Sigmoid colon (tissue), 7 donors: ENCODE data around the gene RAB1B. TPM values are rescaled to one million over a fixed set of nuclear protein-coding genes. Genes with fewer than 3 reads are reported as not detected.

Experiments used
- DNase-seq: peaks from one replicate; pipeline ENCODE4 v3.0.0-alpha.2; 2019
- H3K27ac ChIP-seq, 4 donors: fragments of 200-600 bp; sonication (generic); one replicate each; pipeline ENCODE4 v1.5.1; 2016 to 2019; ENCODE audit warnings: mild to moderate bottlenecking in 1 of 4
- H3K27me3 ChIP-seq, 3 donors: fragments of 200-600 bp; sonication (generic); one replicate each; pipeline ENCODE4 v1.5.1; 2019; ENCODE audit warnings: mild to moderate bottlenecking in 1 of 3
- H3K36me3 ChIP-seq, 4 donors: fragments of 200-600 bp; sonication (generic); one replicate each; pipeline ENCODE4 v1.5.1; 2016 to 2019
- H3K4me1 ChIP-seq, 4 donors: fragments of 200-600 bp; sonication (generic); one replicate each; pipeline ENCODE4 v1.5.1; 2017 to 2019
- H3K4me3 ChIP-seq, 4 donors: fragments of 200-600 bp; sonication (generic); one replicate each; pipeline ENCODE4 v1.5.1; 2017 to 2019; ENCODE audit warnings: mild to moderate bottlenecking in 2 of 4, moderate library complexity in 1 of 4
- H3K9me3 ChIP-seq, 4 donors: fragments of 200-600 bp in 3 of 4; sonication (generic) in 3 of 4; one replicate each; pipeline versions ENCODE4 v1.5.1 to v1.6.1; 2013 to 2019
- EP300 ChIP-seq, 4 donors: sonication (generic); formaldehyde crosslinking; IDR thresholded peaks; one replicate each; pipeline ENCODE4 v1.6.1; 2017; ENCODE audit warnings: antibody characterized with exemption in 4 of 4
- POLR2A ChIP-seq, 2 donors: fragments of 450-650 bp; IDR thresholded peaks; one replicate each; pipeline ENCODE4 v1.6.1; 2016; ENCODE audit warnings: antibody characterized with exemption in 2 of 2, mild to moderate bottlenecking in 2 of 2, moderate library complexity in 2 of 2
- POLR2AphosphoS5 ChIP-seq, 4 donors: sonication (generic); formaldehyde crosslinking; IDR thresholded peaks; one replicate each; pipeline ENCODE4 v1.6.1; 2017; ENCODE audit warnings: antibody characterized with exemption in 4 of 4
- WGBS, 2 donors: extraction: QIAGEN DNeasy Blood & Tissue Kit; methylation state at CpG; one replicate each; pipeline ENCODE4 v1.1.7; 2013; 5-methylcytosine and 5-hydroxymethylcytosine counted together
- intact Hi-C: fragments of 100-400 bp; cut with DNase I; formaldehyde crosslinking; loops from one replicate; pipeline ENCODE4 v1.15.1; 2023
- polyA plus RNA-seq, 3 donors: library from polyadenylated mRNA; stranded (reverse); fragments of 200-250 nt; gene quantifications; one replicate each; pipeline ENCODE4 v1.2.3, GENCODE V29; 2013
- total RNA-seq, 4 donors: library from RNA; depleted of rRNA; stranded (reverse); fragments of >200 nt; gene quantifications; one replicate each; pipeline ENCODE4 v1.1.0, GENCODE V29; 2016
- TF ChIP-seq, protein P1 (sequence below), 4 experiments: fragments of 450-650 bp in 3 of 4; fragments of 200-600 bp in 1 of 4; IDR thresholded peaks; one replicate each; pipeline ENCODE4 v1.5.1; 2016 to 2019; ENCODE audit warnings: antibody characterized with exemption in 4 of 4, mild to moderate bottlenecking in 3 of 4, moderate library complexity in 2 of 4
- donor health status: healthy with polysubstance abuse.
- donor health status: Bipolar disorder and iron deficiency.
- donor health status: healthy.

Gene RAB1B
- total and polyA plus RNA-seq, 7 donors = 65.4 to 286 (median 93.7) TPM

DNA sequence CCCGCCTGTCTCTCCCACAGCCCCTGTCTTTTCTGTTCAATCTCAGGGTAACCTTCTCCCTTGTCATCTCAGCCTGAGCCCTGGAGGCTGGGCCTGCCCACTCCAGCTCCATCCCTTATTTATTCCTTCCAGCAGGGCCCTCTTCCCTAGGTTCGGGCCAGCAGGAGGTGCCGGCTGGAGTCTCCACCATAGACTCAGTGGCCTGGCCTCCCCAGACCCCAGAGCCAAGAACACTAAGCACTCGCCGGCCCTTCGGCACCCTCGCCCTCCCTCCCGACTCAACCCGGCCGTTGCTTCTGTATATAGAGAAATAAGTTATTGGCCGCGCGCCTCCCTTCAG, 1.4 kb upstream of the RAB1B start:
- Histone ChIP-seq H3K4me1 (peaks cover 0 to 35% (median 30%) of the 10 kb centered on the region in 4 donors), H3K36me3 (peaks cover 14 to 45% (median 27%) of the 10 kb centered on the region in 4 donors), H3K4me3 (peak overlapping the region; percentile 73 to 94 (median 84)), H3K27ac (peak overlapping the region; percentile 96 to 99 (median 97)), H3K9me3 (no peaks in the 10 kb centered on the region), H3K27me3 (no peaks in the 10 kb centered on the region)
- TF ChIP-seq, protein P1, sequence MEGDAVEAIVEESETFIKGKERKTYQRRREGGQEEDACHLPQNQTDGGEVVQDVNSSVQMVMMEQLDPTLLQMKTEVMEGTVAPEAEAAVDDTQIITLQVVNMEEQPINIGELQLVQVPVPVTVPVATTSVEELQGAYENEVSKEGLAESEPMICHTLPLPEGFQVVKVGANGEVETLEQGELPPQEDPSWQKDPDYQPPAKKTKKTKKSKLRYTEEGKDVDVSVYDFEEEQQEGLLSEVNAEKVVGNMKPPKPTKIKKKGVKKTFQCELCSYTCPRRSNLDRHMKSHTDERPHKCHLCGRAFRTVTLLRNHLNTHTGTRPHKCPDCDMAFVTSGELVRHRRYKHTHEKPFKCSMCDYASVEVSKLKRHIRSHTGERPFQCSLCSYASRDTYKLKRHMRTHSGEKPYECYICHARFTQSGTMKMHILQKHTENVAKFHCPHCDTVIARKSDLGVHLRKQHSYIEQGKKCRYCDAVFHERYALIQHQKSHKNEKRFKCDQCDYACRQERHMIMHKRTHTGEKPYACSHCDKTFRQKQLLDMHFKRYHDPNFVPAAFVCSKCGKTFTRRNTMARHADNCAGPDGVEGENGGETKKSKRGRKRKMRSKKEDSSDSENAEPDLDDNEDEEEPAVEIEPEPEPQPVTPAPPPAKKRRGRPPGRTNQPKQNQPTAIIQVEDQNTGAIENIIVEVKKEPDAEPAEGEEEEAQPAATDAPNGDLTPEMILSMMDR (IDR thresholded peaks at IDR 0.05) = no peak
- TF ChIP-seq POLR2A (IDR thresholded peaks at IDR 0.05) (no peak), POLR2AphosphoS5 (IDR thresholded peaks at IDR 0.05) (no peak), EP300 (IDR thresholded peaks at IDR 0.05) (no peak)
- WGBS, 2 donors = 21 to 27% methylated on average over 13 of the region's 13 CpGs
- intact Hi-C loops = no loop called here
- DNase-seq = no peak

DNA sequence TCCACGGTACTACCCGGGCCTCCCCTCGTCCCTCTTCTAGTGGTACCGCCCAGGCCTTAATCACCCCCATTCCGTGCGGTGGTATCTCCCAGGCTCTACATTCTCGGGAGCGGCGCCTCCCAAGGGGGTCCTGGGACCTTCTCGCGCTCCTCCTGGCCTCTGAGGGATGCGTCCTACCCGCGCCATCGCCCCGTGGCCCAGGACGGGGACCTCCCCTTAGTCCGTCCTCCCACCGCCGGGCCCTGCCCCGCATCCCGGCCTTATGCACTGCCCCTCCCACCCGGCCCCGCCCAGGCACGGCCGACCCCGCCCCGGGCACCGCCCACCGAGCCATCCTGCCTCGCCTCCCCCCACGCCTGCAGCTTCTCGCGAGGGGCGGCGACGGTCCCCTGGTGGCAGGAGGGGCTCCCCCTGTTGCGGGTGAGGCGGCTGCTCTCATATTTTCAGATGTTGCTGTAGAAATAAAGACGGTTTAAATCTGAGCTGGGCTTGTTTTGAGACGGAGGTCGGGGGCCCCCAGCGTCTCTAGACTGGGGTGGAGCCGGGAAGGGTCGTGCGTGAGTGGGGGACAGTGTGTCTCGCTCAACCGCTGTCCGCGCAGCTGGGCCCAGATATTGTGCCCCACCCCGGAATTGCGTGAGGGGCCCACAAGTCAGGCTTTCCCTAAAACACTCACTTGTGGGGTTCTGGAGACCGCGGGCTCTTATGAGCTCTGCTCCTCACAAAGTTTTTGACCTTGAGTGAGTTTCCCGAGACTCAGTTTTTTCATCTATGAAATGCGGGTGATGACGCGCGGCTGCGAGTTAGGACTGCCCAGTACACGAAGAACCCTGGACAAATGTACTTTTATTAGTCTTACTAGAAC, 828 bp upstream of the RAB1B start:
- peak; percentile 78 to 84 for TF ChIP-seq POLR2A (IDR thresholded peaks at IDR 0.05)
- TF ChIP-seq, protein P1 (IDR thresholded peaks at IDR 0.05) = peak in 2 of 4 experiments; percentile 7 to 28
- TF ChIP-seq EP300 (IDR thresholded peaks at IDR 0.05) = peak in 1 of 4 donors; percentile 78
- TF ChIP-seq POLR2AphosphoS5 (IDR thresholded peaks at IDR 0.05) = peak; percentile 90 to 98 (median 94)
- Histone ChIP-seq H3K36me3 (peaks cover 14 to 45% (median 27%) of the 10 kb centered on the region in 4 donors), H3K27me3 (no peaks in the 10 kb centered on the region), H3K4me3 (peak overlapping the region; percentile 73 to 94 (median 84)), H3K27ac (peak overlapping the region; percentile 96 to 99 (median 97)), H3K4me1 (peaks cover 0 to 35% (median 30%) of the 10 kb centered on the region in 4 donors), H3K9me3 (no peaks in the 10 kb centered on the region)
- intact Hi-C loops = no loop called here
- WGBS, 2 donors = 0 to 1% methylated on average over 61 of the region's 61 CpGs
- peak; percentile 96 for DNase-seq

DNA sequence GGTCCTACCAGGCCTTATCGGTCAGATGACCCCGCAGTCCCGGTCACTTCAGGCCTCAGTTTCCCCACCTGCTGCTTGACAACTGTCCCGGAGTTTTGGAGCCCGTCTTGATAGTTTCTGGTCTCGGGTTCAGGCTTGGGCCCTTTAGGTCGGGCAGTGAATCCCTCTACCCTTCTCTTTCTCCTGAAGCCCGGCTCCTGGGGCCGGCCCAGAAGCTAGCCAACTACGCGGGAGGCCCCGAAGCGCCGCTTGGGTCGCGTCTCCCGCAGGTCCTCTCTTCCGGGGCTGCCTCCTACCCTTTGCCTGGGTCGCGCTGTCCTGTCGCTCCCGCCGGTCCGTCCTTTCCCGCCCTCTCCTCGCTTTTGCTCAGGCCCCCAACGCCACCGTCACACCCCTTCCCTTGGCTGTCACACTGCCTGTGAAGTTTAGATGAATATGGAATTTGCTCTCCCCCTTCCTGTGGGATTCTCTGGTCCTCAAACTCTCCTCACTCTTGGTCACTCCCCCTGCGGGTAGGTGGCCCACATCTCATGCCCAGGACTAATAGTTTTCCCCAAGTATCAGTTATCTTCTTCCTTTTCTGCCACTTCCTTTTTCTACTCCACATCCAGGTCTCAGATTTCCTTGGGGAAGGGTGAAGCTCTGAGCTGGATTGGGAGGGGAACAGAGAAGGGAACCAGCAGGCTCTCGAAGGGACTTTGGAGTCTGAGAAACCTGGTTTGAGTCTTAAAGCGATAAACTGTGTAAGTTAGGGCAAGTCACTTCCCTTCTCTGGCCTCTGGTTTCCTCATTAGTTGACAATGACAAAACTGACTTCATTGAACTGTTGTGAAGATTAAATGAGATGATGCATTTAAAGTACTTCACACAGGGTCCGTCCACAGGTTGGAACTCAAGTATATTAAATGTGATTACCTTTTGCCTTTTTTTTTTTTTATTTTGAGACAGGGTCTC, 790 bp downstream of the RAB1B start:
- intact Hi-C loops = no loop called here
- DNase-seq = no peak
- H3K36me3 ChIP-seq = peaks cover 23 to 45% (median 33%) of the 10 kb centered on the region in 4 donors
- no peaks in the 10 kb centered on the region for H3K27me3 ChIP-seq
- H3K4me1 ChIP-seq = peaks cover 0 to 35% (median 30%) of the 10 kb centered on the region in 4 donors
- 2 to 3% methylated on average over 32 of the region's 32 CpGs for WGBS, 2 donors
- H3K9me3 ChIP-seq = no peaks in the 10 kb centered on the region
- peak overlapping the region; percentile 73 to 94 (median 84) for H3K4me3 ChIP-seq
- H3K27ac ChIP-seq = peak overlapping the region; percentile 96 to 99 (median 97)
- TF ChIP-seq EP300 (IDR thresholded peaks at IDR 0.05) = no peak
- TF ChIP-seq, protein P1 (IDR thresholded peaks at IDR 0.05) = no peak
- no peak for TF ChIP-seq POLR2A (IDR thresholded peaks at IDR 0.05)
- no peak for TF ChIP-seq POLR2AphosphoS5 (IDR thresholded peaks at IDR 0.05)

DNA sequence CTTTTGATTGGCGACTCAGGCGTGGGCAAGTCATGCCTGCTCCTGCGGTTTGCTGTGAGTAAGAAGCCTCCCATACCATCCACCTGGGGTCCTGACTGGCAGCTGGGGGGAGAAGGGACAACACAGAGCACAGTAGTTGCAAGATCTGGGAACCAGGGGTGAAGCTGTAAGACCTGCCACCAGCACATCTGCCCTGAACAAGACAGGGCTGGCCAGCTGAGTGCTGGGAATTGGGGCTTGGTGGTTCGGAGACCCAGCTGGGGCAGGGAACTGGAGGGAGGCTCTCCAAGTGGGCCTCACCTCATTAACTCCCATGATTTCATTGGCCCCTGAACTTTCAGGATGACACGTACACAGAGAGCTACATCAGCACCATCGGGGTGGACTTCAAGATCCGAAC, 3.4 kb downstream of the RAB1B start:
- Histone ChIP-seq H3K27ac (no peak overlapping the region), H3K4me1 (peaks cover 0 to 24% (median 18%) of the 10 kb centered on the region in 4 donors), H3K9me3 (no peaks in the 10 kb centered on the region), H3K4me3 (no peak overlapping the region), H3K36me3 (peaks cover 23 to 54% (median 41%) of the 10 kb centered on the region in 4 donors), H3K27me3 (no peaks in the 10 kb centered on the region)
- intact Hi-C loops = no loop called here
- DNase-seq = no peak
- TF ChIP-seq POLR2AphosphoS5 (IDR thresholded peaks at IDR 0.05) (no peak), EP300 (IDR thresholded peaks at IDR 0.05) (no peak), POLR2A (IDR thresholded peaks at IDR 0.05) (no peak)
- TF ChIP-seq, protein P1 (IDR thresholded peaks at IDR 0.05) = no peak
- WGBS, 2 donors = 93 to 95% methylated on average over 7 of the region's 7 CpGs
